ENCODE results near the gene FOXJ3.

DNA sequence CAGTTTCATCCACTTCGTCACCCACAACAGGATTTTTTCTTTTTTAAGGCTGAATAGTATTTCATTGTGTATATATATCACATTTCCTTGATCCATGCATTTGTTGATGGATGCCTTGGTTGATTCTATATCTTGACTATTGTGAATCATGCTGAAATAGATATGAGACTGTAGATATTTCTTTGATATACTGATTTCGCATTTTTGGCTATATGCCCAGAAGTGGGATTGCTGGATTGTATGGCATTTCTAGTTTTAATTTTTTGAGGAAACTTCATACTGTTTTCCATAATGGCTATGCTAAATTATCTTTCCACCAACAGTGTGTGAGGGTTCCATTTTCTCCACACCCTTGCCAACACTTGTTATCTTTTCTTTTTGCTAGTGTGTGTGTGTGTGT lies 176.8 kb downstream of the FOXJ3 start:
- TF ChIP-seq POLR2AphosphoS5 (IDR thresholded peaks at IDR 0.05; ENCODE audit: borderline replicate concordance, low read depth, low read length) (no peak), EZH2 (IDR thresholded peaks at IDR 0.05) (no peak), FOXP2 (optimal IDR thresholded peaks at IDR 0.05; ENCODE audit: control extremely low read depth, extremely low read length, insufficient read depth) (no peak)
